HG03565 (cell line): ENCODE measurements around the gene NYNRIN.

Experiments used
- ATAC-seq: cut with Tn5 transposase; IDR thresholded peaks from one replicate; pipeline ENCODE4 v1.9.1; 2021; ENCODE audit warnings: mild to moderate bottlenecking, moderate library complexity; ENCODE audit not compliant: unreplicated experiment

Gene NYNRIN

GRCh38 chr14:24414077-24414476 lies 15.3 kb downstream of the NYNRIN start:
- ATAC-seq, result no peak

- ATAC-seq, result no peak
These were observed 16.1 kb downstream of the NYNRIN start for GRCh38 chr14:24414732-24415420.

GRCh38 chr14:24415421-24416253 lies 16.8 kb downstream of the NYNRIN start:
- no peak for ATAC-seq

- ATAC-seq, result no peak
These were observed 17.6 kb downstream of the NYNRIN start for GRCh38 chr14:24416254-24416931.

GRCh38 chr14:24416932-24417619 lies 18.3 kb downstream of the NYNRIN start:
- ATAC-seq, result no peak

GRCh38 chr14:24417832-24418491 lies 19.2 kb downstream of the NYNRIN start:
- no peak for ATAC-seq

- ATAC-seq, result no peak
These were observed 19.7 kb downstream of the NYNRIN start for GRCh38 chr14:24418492-24418873.

GRCh38 chr14:24422261-24422660 lies 23.5 kb downstream of the NYNRIN start:
- no peak for ATAC-seq

- no peak for ATAC-seq
These were observed 24.1 kb downstream of the NYNRIN start for GRCh38 chr14:24422694-24423601.

- no peak for ATAC-seq
These were observed 26.9 kb downstream of the NYNRIN start for GRCh38 chr14:24425704-24426103.

- no peak for ATAC-seq
These were observed 27.5 kb downstream of the NYNRIN start for GRCh38 chr14:24426150-24426911.

GRCh38 chr14:24426912-24427536 lies 28.2 kb downstream of the NYNRIN start:
- no peak for ATAC-seq

GRCh38 chr14:24427537-24428508 lies 29.0 kb downstream of the NYNRIN start:
- no peak for ATAC-seq

GRCh38 chr14:24428628-24429394 lies 30.0 kb downstream of the NYNRIN start:
- no peak for ATAC-seq

- peak; percentile 79 for ATAC-seq
These were observed 30.8 kb downstream of the NYNRIN start, which contains the start of the genes CBLN3 and KHNYN for GRCh38 chr14:24429395-24430142. CBLN3 (minus strand) TSS chr14:24429668; CDS start chr14:24429054, 614 bp downstream. KHNYN (plus strand) TSS chr14:24429954; CDS start chr14:24430731, 777 bp downstream.
